RWPE1 (cell line): ENCODE data around the gene CBX8.

Source experiments
- CTCF ChIA-PET: fragments of 350-600 bp; sonication (Branson Sonifier 250); formaldehyde crosslinking; extraction: SDS; loops from one replicate; lab custom pipeline; 2021; lab: Yijun Ruan, JAX
- POLR2A ChIA-PET: fragments of 400-600 bp; formaldehyde crosslinking; extraction: SDS; loops from one replicate; lab custom pipeline; 2020; ENCODE audit warnings: antibody characterized with exemption; ENCODE audit not compliant: low non-redundant PET; lab: Yijun Ruan, JAX
- DNase-seq: peaks from one replicate; pipeline ENCODE4 v3.0.0; 2012; ENCODE audit warnings: low spot score
- H3K27ac ChIP-seq: fragments of 450-650 bp; 2 replicates; pipeline ENCODE4 v1.5.1; 2017
- TF ChIP-seq, protein P1 (sequence below): fragments of 450-650 bp; conservative IDR thresholded peaks from 2 replicates; pipeline ENCODE4 v1.5.1; 2017; ENCODE audit warnings: low read depth, mild to moderate bottlenecking

The CBX8 gene

DNA sequence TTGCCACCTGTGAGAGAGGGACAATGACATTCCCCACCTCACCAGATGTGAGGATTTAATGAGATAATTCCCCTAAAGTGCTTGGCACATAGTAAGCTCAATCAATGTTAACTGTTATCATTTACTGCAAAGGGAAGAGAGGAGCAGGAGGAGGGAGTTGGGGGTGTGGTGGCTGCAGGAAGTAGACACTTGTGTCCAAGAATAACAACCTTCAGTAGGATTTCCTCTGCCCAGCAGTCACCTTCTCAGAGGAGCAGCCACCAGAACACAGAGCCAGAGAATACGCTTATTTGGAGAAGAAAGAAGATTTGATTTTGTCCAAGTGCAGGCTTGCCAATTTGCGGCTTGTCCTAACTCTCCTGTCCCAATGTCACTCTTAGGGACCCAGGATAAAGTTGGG, 32.1 kb upstream of the CBX8 start:
- ChIA-PET POLR2A (interaction anchor here (0.6 kb wide), 1 partner anchor 161 kb away, joined by 4 read pairs; no protein-coding TSS in a partner anchor), CTCF (no interaction called here)
- H3K27ac ChIP-seq, result no peak overlapping the region
- no peak for DNase-seq
- TF ChIP-seq, protein P1, sequence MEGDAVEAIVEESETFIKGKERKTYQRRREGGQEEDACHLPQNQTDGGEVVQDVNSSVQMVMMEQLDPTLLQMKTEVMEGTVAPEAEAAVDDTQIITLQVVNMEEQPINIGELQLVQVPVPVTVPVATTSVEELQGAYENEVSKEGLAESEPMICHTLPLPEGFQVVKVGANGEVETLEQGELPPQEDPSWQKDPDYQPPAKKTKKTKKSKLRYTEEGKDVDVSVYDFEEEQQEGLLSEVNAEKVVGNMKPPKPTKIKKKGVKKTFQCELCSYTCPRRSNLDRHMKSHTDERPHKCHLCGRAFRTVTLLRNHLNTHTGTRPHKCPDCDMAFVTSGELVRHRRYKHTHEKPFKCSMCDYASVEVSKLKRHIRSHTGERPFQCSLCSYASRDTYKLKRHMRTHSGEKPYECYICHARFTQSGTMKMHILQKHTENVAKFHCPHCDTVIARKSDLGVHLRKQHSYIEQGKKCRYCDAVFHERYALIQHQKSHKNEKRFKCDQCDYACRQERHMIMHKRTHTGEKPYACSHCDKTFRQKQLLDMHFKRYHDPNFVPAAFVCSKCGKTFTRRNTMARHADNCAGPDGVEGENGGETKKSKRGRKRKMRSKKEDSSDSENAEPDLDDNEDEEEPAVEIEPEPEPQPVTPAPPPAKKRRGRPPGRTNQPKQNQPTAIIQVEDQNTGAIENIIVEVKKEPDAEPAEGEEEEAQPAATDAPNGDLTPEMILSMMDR, result no peak

DNA sequence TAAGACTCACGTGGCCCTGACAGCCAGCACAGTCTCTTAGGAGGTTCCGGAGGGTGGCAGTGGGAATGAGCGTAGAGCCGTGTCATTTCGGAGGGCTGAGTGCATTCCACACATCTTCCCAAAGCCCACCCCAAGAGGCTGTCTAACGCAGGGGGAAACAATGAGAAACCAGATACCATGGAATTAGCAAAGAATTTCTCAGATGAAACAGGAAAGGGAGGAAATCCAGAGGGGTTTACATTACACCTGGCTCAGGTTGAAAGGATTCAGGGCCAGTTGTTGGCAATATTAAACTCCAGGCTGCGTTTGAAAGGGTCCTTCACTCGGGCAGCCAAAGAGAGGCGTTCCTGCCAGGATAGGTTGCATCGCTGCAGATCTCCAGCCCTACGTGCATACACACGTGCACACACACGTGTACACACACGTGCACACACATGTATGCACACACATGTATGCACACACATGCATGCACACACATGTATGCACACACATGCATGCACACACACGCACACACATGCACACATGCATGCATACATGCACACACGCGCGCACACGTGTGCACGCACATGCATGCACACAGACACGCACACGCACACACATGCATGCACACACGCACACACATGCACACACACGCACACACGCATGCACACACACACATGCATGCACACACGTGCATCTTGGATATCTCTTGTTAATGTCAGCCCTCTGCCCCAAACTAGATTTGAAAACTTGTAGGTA, 30.1 kb upstream of the CBX8 start:
- no peak for DNase-seq
- ChIA-PET CTCF (no interaction called here), POLR2A (no interaction called here)
- no peak overlapping the region for H3K27ac ChIP-seq
- TF ChIP-seq, protein P1, result no peak

DNA sequence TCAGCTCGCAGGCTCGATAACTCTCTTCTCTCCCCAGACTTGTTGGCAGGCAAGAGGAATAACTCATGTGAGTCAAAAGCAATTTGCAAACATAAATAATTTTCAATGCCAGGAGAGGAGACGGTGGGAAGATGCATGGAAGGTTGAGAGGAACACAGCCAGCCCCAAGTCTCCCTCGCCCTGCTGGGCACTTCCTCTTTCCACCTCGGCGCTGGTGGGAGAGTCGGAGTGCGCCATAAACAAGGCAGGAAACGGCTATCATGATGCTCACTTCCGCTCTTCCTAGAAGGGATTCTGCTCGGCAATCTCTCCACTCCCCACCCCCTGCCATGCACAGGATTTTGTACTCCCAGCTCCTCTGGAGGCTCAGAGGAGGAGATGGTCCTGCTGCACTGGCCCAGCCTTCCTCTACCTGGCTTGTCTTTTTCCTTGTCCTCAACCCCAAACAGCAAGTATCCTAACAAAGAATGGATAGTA, 29.4 kb upstream of the CBX8 start:
- DNase-seq, result no peak
- POLR2A ChIA-PET, result no interaction called here

DNA sequence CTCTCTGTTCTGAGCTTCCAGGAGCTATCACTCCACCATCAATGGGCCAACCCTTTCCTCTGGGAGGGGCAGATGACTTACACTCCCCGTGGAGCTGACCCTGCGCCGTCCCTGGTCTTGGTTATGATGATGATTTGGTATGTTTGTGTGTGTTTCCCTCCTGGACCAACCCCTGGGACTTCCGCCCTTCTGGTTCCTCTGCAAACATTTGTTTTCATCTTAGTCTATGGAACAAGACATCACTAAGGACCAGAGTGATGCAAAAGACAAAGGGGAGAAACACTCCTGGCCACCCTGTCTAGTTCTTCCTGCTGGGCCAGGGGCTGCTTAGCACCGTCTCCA, 28.7 kb upstream of the CBX8 start:
- CTCF ChIA-PET, result no interaction called here
- TF ChIP-seq, protein P1, result no peak
- POLR2A ChIA-PET, result no interaction called here
- H3K27ac ChIP-seq, result no peak overlapping the region
- no peak for DNase-seq

More for the DNA sequence above, 29.4 kb upstream of the CBX8 start:
- TF ChIP-seq, protein P1, result no peak
- no peak overlapping the region for H3K27ac ChIP-seq
- CTCF ChIA-PET, result no interaction called here

DNA sequence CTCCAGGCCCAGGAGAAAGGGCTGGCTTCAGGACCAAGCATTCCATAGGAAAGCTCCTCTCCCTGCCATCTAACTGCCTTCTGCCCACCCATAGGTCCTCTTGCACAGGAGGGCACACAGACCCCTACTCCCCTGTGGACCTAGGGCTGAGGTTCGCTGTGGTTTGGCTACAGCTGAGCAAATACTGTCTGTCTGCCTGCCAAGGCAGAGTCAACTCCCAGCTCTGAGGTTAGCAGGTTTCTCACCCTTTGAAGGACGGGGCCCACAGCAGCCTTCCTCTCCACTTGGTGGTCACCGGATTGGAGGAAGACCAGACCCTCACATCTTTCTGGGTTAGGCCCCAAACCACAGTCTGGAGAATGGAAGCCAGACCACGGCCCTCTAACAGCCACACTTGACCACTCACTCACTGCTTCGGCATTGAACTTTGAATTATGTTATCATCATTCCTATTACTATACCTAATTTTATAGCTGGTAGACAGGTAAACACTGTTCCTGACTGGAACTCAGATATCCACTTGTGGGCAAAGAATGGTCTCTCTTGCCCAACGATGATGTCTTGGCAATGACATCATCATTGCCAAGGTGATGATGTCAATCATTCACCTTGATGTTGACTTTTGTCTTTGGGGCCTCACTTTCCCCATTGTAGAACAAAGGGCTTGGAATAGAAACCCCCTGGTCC, 28.2 kb upstream of the CBX8 start:
- ChIA-PET CTCF (interaction anchor here (1.0 kb wide), 1 partner anchor 10 kb away, joined by 6 read pairs; no protein-coding TSS in a partner anchor), POLR2A (interaction anchor here (0.8 kb wide), 1 partner anchor 12 kb away, joined by 3 read pairs; no protein-coding TSS in a partner anchor)
- no peak overlapping the region for H3K27ac ChIP-seq
- TF ChIP-seq, protein P1, result no peak
- DNase-seq, result no peak

DNA sequence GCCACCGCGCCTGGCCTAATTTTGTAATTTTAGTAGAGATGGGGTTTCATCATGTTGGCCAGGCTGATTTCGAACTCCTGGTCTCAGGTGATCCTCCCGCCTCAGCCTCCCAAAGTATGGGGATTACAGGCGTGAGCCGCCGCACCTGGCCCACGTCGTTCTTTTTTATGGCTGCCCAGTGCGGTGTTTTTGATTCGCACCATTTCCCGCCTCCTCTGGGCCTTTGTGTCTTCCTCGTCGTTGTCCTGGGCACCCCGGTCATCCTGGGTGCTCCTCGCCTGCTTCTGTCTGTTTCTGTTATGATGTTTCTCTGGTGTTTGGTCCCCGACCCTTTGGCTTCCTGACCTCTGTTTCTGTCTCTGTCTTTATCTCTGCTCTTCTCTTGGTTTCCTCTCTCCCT, 27.4 kb upstream of the CBX8 start:
- ChIA-PET CTCF (interaction anchor here (1.0 kb wide), 1 partner anchor 11 kb away, joined by 6 read pairs; no protein-coding TSS in a partner anchor), POLR2A (interaction anchor here (0.8 kb wide), 1 partner anchor 12 kb away, joined by 3 read pairs; no protein-coding TSS in a partner anchor)
- no peak for DNase-seq
- TF ChIP-seq, protein P1, result no peak
- no peak overlapping the region for H3K27ac ChIP-seq
